Breast epithelium (tissue), 4 donors: Measurements from ENCODE around the gene ASXL1. TPM values are rescaled to one million over a fixed set of nuclear protein-coding genes. Genes with fewer than 3 reads are reported as not detected.

Experiments used
- DNase-seq, 2 donors: peaks; one replicate each; pipeline ENCODE4 v3.0.0-alpha.2; 2019; ENCODE audit warnings: low spot score in 2 of 2
- H3K27ac ChIP-seq, 2 donors: fragments of 200-600 bp; sonication (generic) in 1 of 2; one replicate each; pipeline ENCODE4 v1.5.1; 2016 to 2019; ENCODE audit warnings: mild to moderate bottlenecking in 1 of 2
- H3K27me3 ChIP-seq, 2 donors: fragments of 200-600 bp; sonication (generic) in 1 of 2; one replicate each; pipeline versions ENCODE4 v1.5.1 to v1.6.0; 2017 to 2019; ENCODE audit warnings: control low read depth in 1 of 2, mild to moderate bottlenecking in 1 of 2
- H3K36me3 ChIP-seq: fragments of 200-600 bp; one replicate; pipeline ENCODE4 v1.5.1; 2019
- H3K4me1 ChIP-seq, 2 donors: fragments of 200-600 bp; sonication (generic); one replicate each; pipeline ENCODE4 v1.5.1; 2016 to 2019; ENCODE audit warnings: control low read depth in 1 of 2
- H3K4me3 ChIP-seq, 3 donors: fragments of 200-600 bp; sonication (generic); 1 replicate in 2 of 3; 2 replicates in 1 of 3; pipeline ENCODE4 v1.5.1; 2016 to 2019; ENCODE audit warnings: mild to moderate bottlenecking in 3 of 3, moderate library complexity in 2 of 3
- H3K9me3 ChIP-seq, 2 donors: fragments of 200-600 bp; sonication (generic) in 1 of 2; one replicate each; pipeline ENCODE4 v1.5.1; 2016 to 2019; ENCODE audit warnings: control low read depth in 1 of 2
- POLR2A ChIP-seq: fragments of 450-650 bp; IDR thresholded peaks from one replicate; pipeline ENCODE4 v1.6.1; 2016; ENCODE audit warnings: antibody characterized with exemption, mild to moderate bottlenecking, moderate library complexity
- POLR2AphosphoS5 ChIP-seq, 3 donors: sonication (generic); formaldehyde crosslinking; IDR thresholded peaks; one replicate each; pipeline ENCODE4 v1.6.1; 2017; ENCODE audit warnings: antibody characterized with exemption in 3 of 3
- intact Hi-C: fragments of 100-400 bp; cut with DNase I; formaldehyde crosslinking; loops from one replicate; pipeline ENCODE4 v1.15.1; 2023; ENCODE audit warnings: low total_unique reads
- total RNA-seq, 3 donors: library from RNA; depleted of rRNA; stranded (reverse); fragments of >200 nt; gene quantifications; one replicate each; pipeline ENCODE4 v1.1.0, GENCODE V29; 2016
- TF ChIP-seq, protein P1 (sequence below), 3 donors: fragments of 450-650 bp; IDR thresholded peaks; one replicate each; pipeline ENCODE4 v1.5.1; 2016 to 2017; ENCODE audit warnings: antibody characterized with exemption in 3 of 3, mild to moderate bottlenecking in 3 of 3, moderate library complexity in 3 of 3

The ASXL1 gene
- total RNA-seq, 3 donors from 2014 or later: 73.3 to 102 (median 97.3) TPM

DNA sequence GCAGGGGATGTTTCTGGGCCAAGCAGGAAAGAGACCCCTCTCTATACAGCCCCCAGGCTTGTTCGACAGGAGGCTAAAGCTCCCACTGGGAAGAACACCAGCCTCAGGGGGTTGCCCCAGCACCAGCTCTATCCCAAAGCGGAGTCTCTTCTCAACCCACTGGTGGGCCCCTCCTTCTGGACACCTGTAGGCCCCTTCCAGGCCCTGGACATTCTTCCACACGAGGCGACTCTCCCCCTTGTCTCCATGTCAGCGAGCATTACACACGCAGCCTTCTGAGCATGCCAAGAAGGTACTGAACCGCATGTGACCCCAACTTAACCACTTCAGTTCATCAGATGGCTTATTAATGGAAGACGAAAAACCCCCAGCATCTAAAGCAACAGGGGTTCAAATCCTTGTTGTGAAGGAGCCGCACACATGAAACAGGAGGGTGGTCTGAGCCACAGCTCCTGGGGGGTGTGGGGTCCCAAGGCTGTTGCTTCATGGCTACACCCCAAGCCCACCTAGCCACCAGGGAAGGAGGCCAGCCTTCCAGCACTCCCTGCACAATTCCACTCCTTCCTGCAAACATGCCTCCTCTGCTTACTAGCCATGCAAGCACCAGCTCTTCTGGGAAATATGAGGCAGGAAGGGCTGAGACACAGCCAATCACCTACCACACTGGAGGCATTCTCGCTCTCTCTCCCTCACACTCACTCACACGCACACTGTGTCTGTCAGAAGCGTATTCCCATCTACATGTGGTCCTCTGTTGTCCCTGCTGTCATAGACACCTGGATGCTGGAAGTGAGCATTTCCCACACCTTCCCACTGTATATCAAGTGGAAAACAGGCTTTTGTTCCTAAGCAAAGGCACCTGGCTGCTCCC, 122.5 kb downstream of the ASXL1 start:
- intact Hi-C loops: no loop called here
- Histone ChIP-seq H3K9me3 (no peaks in the 10 kb centered on the region), H3K27me3 (no peaks in the 10 kb centered on the region), H3K27ac (peak overlapping the region; percentile 84 to 96), H3K4me3 (peak overlapping the region in 1 of 3 donors; percentile 93), H3K36me3 (no peaks in the 10 kb centered on the region), H3K4me1 (peaks cover 5 to 15% of the 10 kb centered on the region in 2 donors)
- TF ChIP-seq, protein P1, sequence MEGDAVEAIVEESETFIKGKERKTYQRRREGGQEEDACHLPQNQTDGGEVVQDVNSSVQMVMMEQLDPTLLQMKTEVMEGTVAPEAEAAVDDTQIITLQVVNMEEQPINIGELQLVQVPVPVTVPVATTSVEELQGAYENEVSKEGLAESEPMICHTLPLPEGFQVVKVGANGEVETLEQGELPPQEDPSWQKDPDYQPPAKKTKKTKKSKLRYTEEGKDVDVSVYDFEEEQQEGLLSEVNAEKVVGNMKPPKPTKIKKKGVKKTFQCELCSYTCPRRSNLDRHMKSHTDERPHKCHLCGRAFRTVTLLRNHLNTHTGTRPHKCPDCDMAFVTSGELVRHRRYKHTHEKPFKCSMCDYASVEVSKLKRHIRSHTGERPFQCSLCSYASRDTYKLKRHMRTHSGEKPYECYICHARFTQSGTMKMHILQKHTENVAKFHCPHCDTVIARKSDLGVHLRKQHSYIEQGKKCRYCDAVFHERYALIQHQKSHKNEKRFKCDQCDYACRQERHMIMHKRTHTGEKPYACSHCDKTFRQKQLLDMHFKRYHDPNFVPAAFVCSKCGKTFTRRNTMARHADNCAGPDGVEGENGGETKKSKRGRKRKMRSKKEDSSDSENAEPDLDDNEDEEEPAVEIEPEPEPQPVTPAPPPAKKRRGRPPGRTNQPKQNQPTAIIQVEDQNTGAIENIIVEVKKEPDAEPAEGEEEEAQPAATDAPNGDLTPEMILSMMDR (IDR thresholded peaks at IDR 0.05): no peak
- TF ChIP-seq POLR2AphosphoS5 (IDR thresholded peaks at IDR 0.05) (no peak), POLR2A (no peak)
- DNase-seq: no peak

DNA sequence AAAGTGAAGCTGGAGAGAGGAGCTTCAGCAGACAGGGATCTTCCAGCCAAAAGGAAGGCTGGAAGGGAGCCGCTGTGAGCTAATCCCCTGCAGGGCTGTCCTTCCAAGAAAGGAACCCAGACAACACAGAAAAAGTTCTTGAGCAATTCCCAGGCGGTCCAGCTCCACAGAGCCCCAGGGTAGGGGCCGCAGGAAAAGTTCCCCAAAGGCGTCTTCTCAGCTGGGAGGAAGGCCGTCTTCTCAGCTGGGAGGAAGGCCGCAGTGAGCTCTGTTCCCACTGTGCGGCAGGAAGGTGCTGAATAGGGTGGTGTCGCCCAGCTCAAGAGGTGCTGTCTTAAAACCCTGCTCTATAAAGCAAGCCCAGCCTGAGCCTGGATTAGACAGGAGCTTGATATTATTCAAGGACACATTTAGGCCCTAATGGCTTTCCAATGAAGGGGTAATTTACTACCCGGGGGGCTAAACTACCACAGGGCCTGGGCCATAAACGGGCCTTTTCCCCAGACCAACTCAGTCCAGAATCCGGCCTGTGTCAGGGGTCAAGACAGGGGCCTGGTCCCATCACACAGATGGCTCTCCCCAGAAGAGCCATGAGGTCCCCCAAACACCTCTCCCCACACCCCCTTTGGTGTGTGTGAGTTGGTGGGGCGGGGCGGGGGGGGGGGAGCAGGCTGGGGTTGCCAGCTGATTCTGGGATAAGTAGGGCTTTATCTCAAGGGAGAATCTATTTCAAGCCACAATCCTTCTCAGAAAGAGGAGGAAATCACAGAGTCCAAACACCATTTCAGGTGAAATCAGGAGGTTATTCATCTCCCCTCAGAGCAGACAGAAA, 123.4 kb downstream of the ASXL1 start:
- Histone ChIP-seq H3K27me3 (no peaks in the 10 kb centered on the region), H3K9me3 (no peaks in the 10 kb centered on the region), H3K36me3 (no peaks in the 10 kb centered on the region), H3K27ac (peak overlapping the region; percentile 84 to 96), H3K4me3 (peak overlapping the region in 2 of 3 donors; percentile 93 to 99), H3K4me1 (peaks cover 5 to 6% of the 10 kb centered on the region in 2 donors)
- TF ChIP-seq, protein P1 (IDR thresholded peaks at IDR 0.05): no peak
- TF ChIP-seq POLR2AphosphoS5 (IDR thresholded peaks at IDR 0.05) (no peak), POLR2A (no peak)
- intact Hi-C loops: no loop called here
- DNase-seq: no peak

DNA sequence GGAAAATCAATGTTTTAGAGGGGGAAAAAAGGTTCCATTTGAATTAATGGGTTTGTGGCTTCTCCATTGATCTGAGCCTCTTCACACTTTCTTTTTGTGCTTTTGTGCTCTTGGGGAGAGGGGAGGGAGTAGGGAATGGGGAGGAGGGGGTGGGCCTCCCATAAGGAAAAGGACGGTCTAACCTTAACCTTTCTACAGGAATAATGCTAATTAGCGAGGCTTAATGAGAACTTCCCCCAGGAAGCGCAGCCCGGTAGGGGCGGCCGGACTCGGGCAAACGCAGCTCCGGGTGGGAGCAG, 124.0 kb downstream of the ASXL1 start:
- peak overlapping the region; percentile 84 to 96 for H3K27ac ChIP-seq
- intact Hi-C loops: no loop called here
- TF ChIP-seq POLR2A (no peak), POLR2AphosphoS5 (IDR thresholded peaks at IDR 0.05) (no peak)
- TF ChIP-seq, protein P1 (IDR thresholded peaks at IDR 0.05): no peak
- H3K27me3 ChIP-seq: no peaks in the 10 kb centered on the region
- DNase-seq: no peak
- peaks cover under 1 to 5% of the 10 kb centered on the region in 2 donors for H3K4me1 ChIP-seq
- no peaks in the 10 kb centered on the region for H3K36me3 ChIP-seq
- H3K4me3 ChIP-seq: peak overlapping the region; percentile 72 to 99 (median 93)
- no peaks in the 10 kb centered on the region for H3K9me3 ChIP-seq

DNA sequence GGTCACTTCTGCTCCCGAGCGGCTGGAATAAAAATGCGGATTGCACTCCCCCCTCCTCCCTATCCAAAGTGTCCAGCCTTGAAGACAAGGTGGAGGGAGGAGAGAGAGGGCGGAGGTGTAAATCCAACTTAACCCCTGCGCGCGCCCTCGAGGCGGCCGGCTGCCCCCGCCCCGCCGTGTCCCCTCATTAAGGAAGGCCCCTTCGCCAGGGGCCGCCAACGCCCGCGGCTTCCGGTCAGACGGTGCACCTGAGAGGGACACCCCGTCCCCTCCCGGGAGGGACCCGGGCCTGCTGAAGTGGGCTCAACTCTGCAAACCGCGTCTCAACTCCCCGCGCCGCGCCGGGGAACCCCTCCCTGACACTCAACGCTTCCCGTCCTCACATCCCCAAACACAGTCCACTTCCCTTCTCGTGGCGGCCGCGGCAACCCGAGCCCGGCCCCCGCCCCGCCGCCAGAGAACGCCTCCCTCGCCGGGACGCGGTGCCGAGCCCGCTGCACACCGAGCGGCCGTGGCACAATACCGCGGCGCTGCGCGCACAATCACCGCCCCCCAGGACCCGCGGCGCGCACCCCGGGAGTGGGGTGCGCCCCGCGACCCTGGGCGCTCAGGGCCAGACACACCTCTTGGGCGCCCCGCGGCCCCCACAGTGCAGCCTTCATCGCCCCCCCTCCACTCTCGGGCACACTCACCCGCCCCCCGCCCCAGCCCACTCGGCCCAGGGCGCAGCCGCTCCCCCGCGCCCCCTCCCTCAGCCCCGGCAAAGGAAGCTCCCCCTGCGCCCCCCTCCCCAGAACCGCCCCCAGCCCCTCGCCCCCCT, 124.5 kb downstream of the ASXL1 start:
- Histone ChIP-seq H3K27ac (peak overlapping the region; percentile 84 to 96), H3K4me3 (peak overlapping the region; percentile 72 to 99 (median 93)), H3K4me1 (peaks cover 0 to 5% of the 10 kb centered on the region in 2 donors), H3K9me3 (no peaks in the 10 kb centered on the region), H3K36me3 (no peaks in the 10 kb centered on the region), H3K27me3 (no peaks in the 10 kb centered on the region)
- TF ChIP-seq POLR2AphosphoS5 (IDR thresholded peaks at IDR 0.05) (no peak), POLR2A (no peak)
- TF ChIP-seq, protein P1 (IDR thresholded peaks at IDR 0.05): no peak
- intact Hi-C loops: no loop called here
- no peak for DNase-seq
